T-helper 17 cell (primary cell): ENCODE results near the gene RPLP1. TPM values are rescaled to one million over a fixed set of nuclear protein-coding genes. Genes with fewer than 3 reads are reported as not detected.

ENCODE experiments used
- ATAC-seq: fragments of 150-1000 bp; cut with Tn5 transposase; 2 replicates; pipeline ENCODE4 v1.10.0; 2021; ENCODE audit warnings: mild to moderate bottlenecking, moderate library complexity
- DNase-seq, 3 donors: peaks; one replicate each; pipeline versions ENCODE4 v3.0.0 to v3.0.0-alpha.2; 2020 to 2021
- H3K9me3 ChIP-seq: one replicate; pipeline ENCODE4 v1.7.0; 2013; ENCODE audit warnings: low read length, mild to moderate bottlenecking; ENCODE audit not compliant: control insufficient read depth, poor library complexity, severe bottlenecking
- H3K27ac Mint-ChIP-seq: one replicate; pipeline ENCODE4 v1.8.0; 2022; ENCODE audit warnings: mild to moderate bottlenecking, moderate library complexity, mixed read lengths
- H3K27me3 Mint-ChIP-seq: one replicate; pipeline ENCODE4 v1.8.0; 2022; ENCODE audit warnings: mixed read lengths
- H3K36me3 Mint-ChIP-seq: one replicate; pipeline ENCODE4 v1.8.0; 2022; ENCODE audit warnings: low read depth, mixed read lengths
- H3K4me1 Mint-ChIP-seq: one replicate; pipeline ENCODE4 v1.8.0; 2022; ENCODE audit warnings: mild to moderate bottlenecking, mixed read lengths
- H3K4me3 Mint-ChIP-seq: one replicate; pipeline ENCODE4 v1.8.0; 2022; ENCODE audit warnings: mild to moderate bottlenecking, moderate library complexity, mixed read lengths
- total RNA-seq, 4 donors: library from RNA in 2 of 4; stranded (reverse) in 2 of 4; gene quantifications; one replicate each; pipeline ENCODE4 v1.2.3 and lab custom pipeline; 2022 to 2026

RPLP1 gene
- total RNA-seq, 2 donors from 2014 or later: 2,488 to 2,685 TPM

DNA sequence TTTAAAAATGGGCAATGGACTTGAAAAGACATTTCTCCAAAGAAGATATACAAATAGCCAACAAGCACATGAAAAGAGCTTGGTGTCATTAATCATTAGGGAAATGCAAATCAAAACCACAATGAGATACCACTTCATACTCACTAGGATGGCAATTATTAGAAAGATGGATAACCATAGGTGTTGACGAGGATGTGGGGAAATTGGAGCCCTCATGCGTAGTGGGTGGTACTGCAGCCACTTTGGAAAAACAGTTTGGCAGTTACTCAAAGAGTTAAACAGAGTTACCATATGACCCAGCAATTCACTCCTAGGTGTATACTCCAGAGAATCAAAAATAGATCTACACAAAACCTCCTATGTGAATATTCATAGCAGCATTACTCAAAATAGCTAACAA is 27.4 kb downstream of the RPLP1 start:
- H3K4me1 Mint-ChIP-seq: peaks cover 7% of the 10 kb centered on the region
- ATAC-seq: no peak
- no peak overlapping the region for H3K4me3 Mint-ChIP-seq
- no peak for DNase-seq
- no peak overlapping the region for H3K27ac Mint-ChIP-seq
- H3K36me3 Mint-ChIP-seq: peaks cover 4% of the 10 kb centered on the region
- H3K27me3 Mint-ChIP-seq: peaks cover 10% of the 10 kb centered on the region
- no peaks in the 10 kb centered on the region for H3K9me3 ChIP-seq

DNA sequence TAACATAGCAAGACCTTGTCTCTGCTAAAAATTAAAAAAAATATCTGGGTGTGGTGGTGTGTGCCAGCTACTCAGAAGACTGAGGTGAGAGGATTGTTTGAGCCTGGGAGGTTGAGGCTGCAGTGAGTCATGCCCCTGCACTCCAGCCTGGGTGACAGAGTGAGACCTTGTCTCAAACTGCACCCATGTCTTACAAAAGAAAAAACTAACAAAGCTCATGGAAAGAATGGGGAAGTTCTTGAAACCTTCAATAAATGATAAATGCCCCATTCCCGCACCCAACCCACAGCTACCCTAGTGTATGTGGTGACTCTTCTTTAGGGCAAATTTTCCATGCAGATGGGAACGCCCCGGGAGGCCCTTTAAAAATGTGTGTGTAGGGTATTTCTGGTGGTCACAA is 28.3 kb downstream of the RPLP1 start:
- Mint-ChIP-seq H3K4me1 (peaks cover 5% of the 10 kb centered on the region), H3K4me3 (no peak overlapping the region), H3K27ac (no peak overlapping the region), H3K36me3 (peaks cover 4% of the 10 kb centered on the region), H3K27me3 (peaks cover 10% of the 10 kb centered on the region)
- no peak for ATAC-seq
- H3K9me3 ChIP-seq: no peaks in the 10 kb centered on the region
- DNase-seq: no peak

DNA sequence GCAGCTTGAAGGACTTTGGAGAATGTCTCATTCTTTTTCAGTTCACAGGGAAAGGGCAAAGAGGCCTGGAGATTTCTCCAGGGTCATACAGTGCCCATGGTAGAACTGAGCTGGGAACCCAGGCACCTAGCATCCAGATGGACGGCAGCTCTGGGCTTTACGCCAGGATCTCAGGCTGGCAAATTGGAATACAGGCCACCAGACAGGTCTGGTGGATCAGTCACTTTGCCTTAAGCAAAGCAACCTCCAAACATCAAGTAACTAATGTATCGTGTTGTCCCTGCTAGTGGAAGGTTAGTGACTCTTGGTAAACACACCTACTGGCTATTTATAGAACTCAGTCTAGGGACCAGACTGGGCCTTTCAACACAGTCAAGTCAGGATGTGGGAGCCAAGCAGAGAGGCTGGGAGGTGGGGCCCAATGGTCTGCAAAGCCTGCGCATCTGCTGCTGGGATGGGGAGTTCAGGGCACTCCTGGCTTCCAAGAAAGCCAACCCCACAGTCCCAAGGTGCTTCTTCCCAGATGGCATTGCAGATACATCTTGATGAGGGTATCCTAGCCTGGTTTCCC is 30.2 kb downstream of the RPLP1 start:
- H3K36me3 Mint-ChIP-seq: peaks cover 4% of the 10 kb centered on the region
- peak overlapping the region; percentile 43 for H3K27ac Mint-ChIP-seq
- no peaks in the 10 kb centered on the region for H3K9me3 ChIP-seq
- peaks cover 10% of the 10 kb centered on the region for H3K27me3 Mint-ChIP-seq
- no peak overlapping the region for H3K4me3 Mint-ChIP-seq
- peaks cover 5% of the 10 kb centered on the region for H3K4me1 Mint-ChIP-seq
- DNase-seq (no peak), ATAC-seq (no peak)

DNA sequence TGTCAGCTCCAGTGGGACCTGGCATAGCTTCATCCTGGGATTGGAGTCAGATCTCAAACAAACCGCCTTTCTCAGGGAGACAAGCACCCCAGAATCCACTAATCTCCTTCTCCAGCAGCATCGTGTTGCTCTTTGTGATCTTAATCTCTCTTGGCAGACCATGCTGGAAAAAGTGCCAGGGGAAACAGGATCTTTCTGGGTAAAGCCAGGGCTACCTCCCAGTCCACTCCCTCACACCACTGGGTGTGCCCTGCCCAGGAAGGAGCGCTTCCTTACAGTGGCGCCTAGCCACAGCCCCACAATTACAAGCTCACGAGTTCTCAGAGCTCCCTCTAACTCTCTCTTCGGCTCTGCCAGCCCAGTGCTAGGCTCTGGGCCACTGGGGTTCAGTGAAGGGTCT is 32.2 kb downstream of the RPLP1 start:
- Mint-ChIP-seq H3K36me3 (peaks cover 4% of the 10 kb centered on the region), H3K27me3 (peaks cover 10% of the 10 kb centered on the region), H3K4me3 (no peak overlapping the region), H3K27ac (no peak overlapping the region), H3K4me1 (no peaks in the 10 kb centered on the region)
- H3K9me3 ChIP-seq: no peaks in the 10 kb centered on the region
- ATAC-seq (no peak), DNase-seq (no peak)

DNA sequence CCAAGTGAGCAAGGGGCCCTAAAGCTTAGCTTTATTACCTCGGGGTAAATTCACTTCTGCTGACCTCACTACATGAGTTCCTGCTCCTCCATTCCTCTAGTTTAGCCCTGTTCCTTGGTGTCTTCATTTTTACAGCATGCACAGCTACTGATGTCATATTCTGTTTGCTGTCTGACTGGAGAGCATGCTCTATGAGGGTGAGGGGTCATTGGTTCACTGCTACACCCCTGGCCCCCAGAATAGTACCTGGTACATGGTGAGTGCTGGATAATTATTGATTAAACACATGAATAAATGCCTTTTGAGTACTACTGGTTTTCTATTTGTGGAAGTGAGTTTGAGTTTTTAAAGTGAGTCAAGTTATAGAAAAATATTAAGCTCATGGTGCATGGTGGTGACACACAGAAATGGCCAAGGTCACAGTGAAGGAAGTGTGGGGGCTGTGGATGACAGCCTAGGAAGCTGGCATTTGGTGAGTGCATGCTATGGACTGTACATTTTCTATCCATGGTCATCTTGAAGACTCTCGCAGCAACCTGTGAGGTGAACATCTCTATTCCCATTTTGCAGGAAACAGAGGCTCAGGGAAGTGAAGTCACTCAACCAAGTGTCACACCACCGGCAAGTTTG is 34.0 kb downstream of the RPLP1 start:
- Mint-ChIP-seq H3K27me3 (peaks cover 10% of the 10 kb centered on the region), H3K36me3 (peaks cover 2% of the 10 kb centered on the region), H3K27ac (no peak overlapping the region), H3K4me1 (no peaks in the 10 kb centered on the region), H3K4me3 (no peak overlapping the region)
- no peak for ATAC-seq
- no peak for DNase-seq
- no peaks in the 10 kb centered on the region for H3K9me3 ChIP-seq

DNA sequence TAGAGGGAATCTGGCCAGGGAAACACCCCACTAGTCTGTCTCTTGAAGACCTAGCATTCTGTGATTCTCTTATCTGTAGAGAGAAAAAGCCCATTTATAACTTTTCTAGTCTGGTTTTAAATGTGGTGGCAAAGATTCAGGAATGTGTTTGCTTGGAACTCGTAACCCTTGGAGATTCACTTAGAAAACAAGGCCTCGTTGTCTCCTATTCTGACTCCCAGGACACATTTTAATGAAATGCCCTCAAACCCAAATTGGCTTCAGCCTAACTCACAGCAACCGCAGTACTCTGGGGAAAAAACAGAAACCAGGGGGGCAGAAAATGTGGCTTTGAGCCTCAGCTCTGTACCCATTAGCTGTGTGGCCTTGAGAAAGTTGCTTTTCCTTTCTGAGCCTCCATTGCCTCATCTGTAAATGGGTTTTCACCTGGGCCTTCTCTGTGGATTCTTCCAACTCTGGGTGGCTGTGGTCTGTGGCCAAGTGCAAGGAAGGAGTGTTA is 36.5 kb downstream of the RPLP1 start:
- H3K9me3 ChIP-seq: no peaks in the 10 kb centered on the region
- ATAC-seq (no peak), DNase-seq (no peak)
- no peak overlapping the region for H3K27ac Mint-ChIP-seq
- H3K36me3 Mint-ChIP-seq: peaks cover 2% of the 10 kb centered on the region
- peaks cover 6% of the 10 kb centered on the region for H3K27me3 Mint-ChIP-seq
- H3K4me3 Mint-ChIP-seq: no peak overlapping the region
- peaks cover 3% of the 10 kb centered on the region for H3K4me1 Mint-ChIP-seq

DNA sequence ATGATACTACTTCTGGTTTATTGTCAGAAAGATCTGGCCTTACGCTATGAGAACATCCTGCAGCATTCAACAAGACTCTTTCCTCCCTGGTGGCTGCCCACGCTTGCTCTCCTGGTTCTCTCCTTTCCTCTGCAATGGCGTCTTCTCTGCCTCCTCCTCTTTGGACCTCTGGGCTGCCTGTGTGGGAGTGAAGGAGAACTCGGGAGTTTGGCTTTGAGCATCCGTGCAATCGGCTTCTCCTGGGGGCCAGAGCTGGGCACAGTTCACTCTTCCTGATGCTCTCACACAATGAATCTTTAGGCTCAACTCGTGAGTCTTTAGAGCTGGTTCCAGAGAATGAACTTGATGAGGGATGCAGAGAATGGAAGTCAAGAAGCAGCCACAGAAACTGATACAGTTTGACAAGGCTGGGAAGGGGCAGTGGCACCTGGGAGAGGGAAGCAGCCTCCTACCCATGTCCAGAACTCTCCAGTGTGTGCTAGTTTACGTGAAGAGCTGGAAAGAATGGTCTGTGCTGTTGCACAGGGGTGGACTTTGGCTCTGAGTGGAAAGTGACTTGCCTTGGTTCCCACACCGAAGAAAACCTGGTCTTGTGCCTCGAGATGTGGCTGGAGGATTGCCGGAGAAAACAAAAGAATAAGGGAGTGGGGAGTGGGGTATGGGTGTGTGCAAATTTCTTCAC is 37.9 kb downstream of the RPLP1 start:
- Mint-ChIP-seq H3K4me3 (no peak overlapping the region), H3K36me3 (peaks cover 2% of the 10 kb centered on the region), H3K27me3 (no peaks in the 10 kb centered on the region), H3K4me1 (peaks cover 3% of the 10 kb centered on the region), H3K27ac (no peak overlapping the region)
- no peaks in the 10 kb centered on the region for H3K9me3 ChIP-seq
- ATAC-seq (no peak), DNase-seq (no peak)

DNA sequence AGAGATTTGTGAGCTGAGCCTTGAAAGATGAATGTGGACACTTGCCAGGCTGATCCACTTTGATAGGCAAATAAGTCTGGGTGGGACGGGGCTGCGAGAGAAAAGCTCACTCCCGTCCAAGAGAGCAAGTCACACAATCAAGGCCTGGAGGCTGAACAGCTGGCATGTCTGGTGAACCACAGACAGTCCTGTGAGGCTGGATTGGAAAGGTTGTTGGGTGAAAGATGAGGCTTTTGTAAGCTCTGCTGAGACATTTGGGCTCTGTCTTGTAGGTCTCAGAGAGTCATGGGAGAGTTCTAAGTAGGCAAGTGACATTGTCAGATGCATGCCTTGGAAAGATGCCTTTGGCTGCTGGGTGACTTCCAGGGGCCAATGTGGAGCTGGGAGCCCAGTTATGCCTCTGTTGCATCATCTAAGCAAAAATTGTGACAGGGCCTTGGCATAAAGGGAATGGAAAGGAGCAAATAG is 38.5 kb downstream of the RPLP1 start:
- no peak for ATAC-seq
- peaks cover 3% of the 10 kb centered on the region for H3K4me1 Mint-ChIP-seq
- no peak for DNase-seq
- no peak overlapping the region for H3K4me3 Mint-ChIP-seq
- H3K9me3 ChIP-seq: no peaks in the 10 kb centered on the region
- peaks cover 2% of the 10 kb centered on the region for H3K36me3 Mint-ChIP-seq
- no peaks in the 10 kb centered on the region for H3K27me3 Mint-ChIP-seq
- no peak overlapping the region for H3K27ac Mint-ChIP-seq

DNA sequence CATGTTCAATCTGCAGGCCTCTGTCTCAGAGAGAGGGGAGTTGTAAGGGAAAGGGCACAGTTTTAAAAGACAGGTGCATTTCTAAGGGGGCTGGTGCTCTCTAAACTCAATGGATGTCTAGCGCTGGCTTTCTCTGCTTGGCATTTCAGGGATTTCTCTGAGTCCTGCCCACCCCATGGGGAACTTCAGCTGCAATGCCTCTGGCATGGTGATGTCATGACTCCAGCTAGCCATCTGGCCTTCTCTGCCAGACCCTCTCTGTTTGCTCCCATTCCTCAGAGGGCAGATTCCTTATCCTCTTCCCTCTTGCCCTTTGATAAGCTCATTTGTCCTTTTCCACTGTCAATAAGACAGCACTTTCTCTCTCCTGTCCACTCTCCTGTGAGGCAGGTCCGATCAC is 40.8 kb downstream of the RPLP1 start:
- Mint-ChIP-seq H3K4me3 (no peak overlapping the region), H3K27me3 (peaks cover 4% of the 10 kb centered on the region), H3K4me1 (peaks cover 3% of the 10 kb centered on the region), H3K36me3 (peaks cover 2% of the 10 kb centered on the region), H3K27ac (no peak overlapping the region)
- ATAC-seq (no peak), DNase-seq (no peak)
- no peaks in the 10 kb centered on the region for H3K9me3 ChIP-seq

DNA sequence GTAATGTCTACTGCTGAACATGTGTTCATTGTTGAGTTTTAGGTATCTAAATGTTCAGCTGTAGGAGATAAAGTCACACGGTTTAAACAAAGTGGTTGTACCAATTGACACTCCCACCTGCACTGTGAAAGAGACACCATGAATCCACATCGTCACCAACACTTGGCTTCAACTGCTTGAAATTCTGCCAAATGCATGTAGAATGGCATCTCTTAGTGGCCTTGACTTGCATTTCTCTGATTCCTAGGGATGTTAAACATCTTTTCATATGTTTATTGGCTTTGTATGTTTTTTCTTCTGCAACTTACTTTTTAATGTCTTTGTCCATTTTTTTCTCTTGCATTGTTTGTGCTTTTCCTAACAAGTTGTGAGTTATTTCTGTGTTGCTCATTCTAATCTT is 43.4 kb downstream of the RPLP1 start:
- DNase-seq (no peak), ATAC-seq (no peak)
- Mint-ChIP-seq H3K4me1 (peaks cover 3% of the 10 kb centered on the region), H3K4me3 (no peak overlapping the region), H3K36me3 (peaks cover 2% of the 10 kb centered on the region), H3K27me3 (peaks cover 4% of the 10 kb centered on the region), H3K27ac (no peak overlapping the region)
- H3K9me3 ChIP-seq: no peaks in the 10 kb centered on the region

DNA sequence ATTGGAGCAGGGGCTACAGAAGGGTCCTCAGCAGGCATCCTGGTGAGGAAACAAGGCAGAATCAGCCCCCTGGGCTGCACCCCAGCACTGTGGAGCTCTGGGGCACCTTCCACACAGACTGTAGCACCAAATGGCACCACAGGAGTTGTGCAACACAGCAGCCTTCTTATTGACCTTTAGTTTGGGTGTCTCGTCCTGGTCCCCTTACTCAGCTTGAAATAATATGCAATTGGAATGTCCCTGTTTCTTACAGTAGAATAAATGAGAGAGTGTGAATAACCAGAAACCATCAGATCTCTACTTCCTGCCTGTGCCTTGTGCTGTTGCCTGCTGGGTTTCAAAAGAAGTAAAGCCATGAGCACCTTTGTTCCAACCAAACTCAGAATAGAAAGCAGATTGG is 44.5 kb downstream of the RPLP1 start:
- no peaks in the 10 kb centered on the region for H3K9me3 ChIP-seq
- ATAC-seq (no peak), DNase-seq (no peak)
- H3K4me1 Mint-ChIP-seq: peaks cover 3% of the 10 kb centered on the region
- H3K27ac Mint-ChIP-seq: no peak overlapping the region
- H3K36me3 Mint-ChIP-seq: no peaks in the 10 kb centered on the region
- H3K27me3 Mint-ChIP-seq: peaks cover 4% of the 10 kb centered on the region
- no peak overlapping the region for H3K4me3 Mint-ChIP-seq

DNA sequence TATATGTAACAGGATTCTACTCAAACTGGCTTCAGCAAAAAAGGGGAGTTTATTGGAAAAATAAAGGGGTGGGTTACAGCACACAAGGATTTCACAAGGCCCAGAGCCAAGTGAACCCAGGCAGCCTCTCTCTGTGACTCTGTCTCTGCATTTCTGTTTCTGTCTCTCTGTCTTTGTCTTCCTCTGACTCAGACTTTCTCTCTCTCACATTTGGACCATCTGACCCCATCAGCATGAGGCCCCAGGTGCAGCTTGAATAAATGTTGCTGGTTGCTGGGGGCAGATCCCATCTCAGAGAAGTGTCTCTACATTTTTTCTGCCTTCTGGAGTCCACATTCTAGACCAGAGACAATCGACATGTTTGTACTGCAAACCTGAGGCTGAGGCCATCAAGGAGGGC is 45.0 kb downstream of the RPLP1 start:
- peaks cover 3% of the 10 kb centered on the region for H3K4me1 Mint-ChIP-seq
- DNase-seq (no peak), ATAC-seq (no peak)
- H3K36me3 Mint-ChIP-seq: no peaks in the 10 kb centered on the region
- H3K27me3 Mint-ChIP-seq: peaks cover 4% of the 10 kb centered on the region
- H3K9me3 ChIP-seq: no peaks in the 10 kb centered on the region
- no peak overlapping the region for H3K27ac Mint-ChIP-seq
- no peak overlapping the region for H3K4me3 Mint-ChIP-seq

DNA sequence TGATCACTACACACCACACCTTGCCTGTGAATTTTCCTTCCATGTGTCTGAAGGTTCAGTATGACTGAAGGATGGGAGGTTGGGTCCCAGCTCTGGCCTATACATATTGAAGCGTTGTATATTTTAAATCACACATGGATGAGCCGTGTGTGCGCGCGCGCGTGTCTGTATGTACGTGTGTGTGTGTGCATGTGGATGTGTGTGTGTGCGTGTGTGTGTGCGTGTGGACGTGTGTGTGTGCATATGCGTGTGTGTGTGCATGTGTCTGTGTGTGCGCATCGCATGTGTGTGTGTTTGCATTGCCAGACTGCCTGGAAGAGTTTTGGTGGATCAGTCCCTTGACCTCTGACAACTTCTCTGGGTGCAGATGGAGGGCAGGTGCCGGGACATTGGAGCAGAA is 45.7 kb downstream of the RPLP1 start:
- Mint-ChIP-seq H3K27me3 (peaks cover 4% of the 10 kb centered on the region), H3K4me3 (no peak overlapping the region), H3K4me1 (peaks cover 3% of the 10 kb centered on the region), H3K27ac (no peak overlapping the region), H3K36me3 (no peaks in the 10 kb centered on the region)
- no peaks in the 10 kb centered on the region for H3K9me3 ChIP-seq
- ATAC-seq (no peak), DNase-seq (no peak)
